Endothelial cell of umbilical vein (primary cell): Measurements from ENCODE around the gene JCHAIN. TPM values are rescaled to one million over a fixed set of nuclear protein-coding genes. Genes with fewer than 3 reads are reported as not detected.

Experiments
- BruUV-seq: library from RNA; stranded (reverse); fragments of 400-500 nt; replicated peaks from 2 replicates; lab custom pipeline; 2021; lab: Mats Ljungman, UMichigan
- CTCF ChIA-PET: fragments of 300-600, 350-600 bp; sonication (Branson Sonifier 250); formaldehyde crosslinking; loops from one replicate; lab custom pipeline; 2021; ENCODE audit warnings: antibody characterized with exemption, inconsistent platforms; lab: Charles Lee
- POLR2A ChIA-PET: fragments of 300-600, 350-600 bp; sonication (Branson Sonifier 250); formaldehyde crosslinking; loops from one replicate; lab custom pipeline; 2021; ENCODE audit warnings: antibody characterized with exemption, inconsistent platforms; lab: Charles Lee
- DNase-seq: peaks from one replicate; pipeline ENCODE4 v3.0.0-alpha.2; 2011; ENCODE audit warnings: low read depth, low spot score
- FAIRE-seq: peaks from 2 replicates; lab custom pipeline; 2011; peaks lifted over from hg19 to GRCh38; lab: Jason Lieb, UNC
- H2AFZ ChIP-seq: 2 replicates; pipeline ENCODE4 v1.6.0; 2012; ENCODE audit warnings: low read depth, low read length, control low read depth, inconsistent platforms
- H3K27ac ChIP-seq: 2 replicates; pipeline ENCODE4 v1.5.1; 2011; ENCODE audit warnings: low read depth, mild to moderate bottlenecking, control low read depth, low read length, moderate library complexity; ENCODE audit not compliant: insufficient read depth
- H3K27me3 ChIP-seq, 2 experiments: 2 replicates each; pipeline versions ENCODE4 v1.6.0 to v1.6.1; 2011; ENCODE audit warnings: low read length in 2 of 2, mixed read lengths in 1 of 2; ENCODE audit not compliant: control insufficient read depth in 2 of 2, insufficient read depth in 2 of 2
- H3K36me3 ChIP-seq, 2 experiments: 2 replicates in 1 of 2; 3 replicates in 1 of 2; pipeline ENCODE4 v1.5.1; 2011; ENCODE audit warnings: low read length in 2 of 2, mild to moderate bottlenecking in 1 of 2, moderate library complexity in 1 of 2; ENCODE audit not compliant: control insufficient read depth in 2 of 2, insufficient read depth in 2 of 2; ENCODE audit errors: extremely low read depth in 1 of 2
- H3K4me1 ChIP-seq: 3 replicates; pipeline ENCODE4 v1.5.1; 2011; ENCODE audit warnings: mild to moderate bottlenecking, low read length; ENCODE audit not compliant: control insufficient read depth, insufficient read depth; ENCODE audit errors: extremely low read depth
- H3K4me2 ChIP-seq: 2 replicates; pipeline ENCODE4 v1.6.1; 2011; ENCODE audit warnings: low read length, control low read depth, mixed read lengths; ENCODE audit not compliant: insufficient read depth
- H3K4me3 ChIP-seq, 3 experiments: fragments of 200-600 bp in 1 of 3; sonication (generic), shearing (Covaris generic) in 1 of 3; replicated peaks in 1 of 3; 2 replicates each; pipeline ENCODE4 v1.5.1; 2011 to 2016; ENCODE audit warnings: control low read depth in 3 of 3, low read length in 3 of 3, mild to moderate bottlenecking in 2 of 3, inconsistent platforms in 1 of 3, low read depth in 1 of 3, moderate library complexity in 1 of 3; ENCODE audit not compliant: insufficient read depth in 1 of 3
- H3K79me2 ChIP-seq: 2 replicates; pipeline ENCODE4 v1.6.0; 2012; ENCODE audit warnings: low read length, inconsistent platforms; ENCODE audit not compliant: control insufficient read depth, insufficient read depth
- H3K9ac ChIP-seq: replicated peaks from 2 replicates; pipeline ENCODE3; 2011; ENCODE audit warnings: low read length, control low read depth; ENCODE audit not compliant: insufficient read depth; ENCODE audit errors: extremely low read depth
- H3K9me1 ChIP-seq: replicated peaks from 3 replicates; pipeline ENCODE4 v1.6.0; 2011; ENCODE audit warnings: mild to moderate bottlenecking, low read length; ENCODE audit not compliant: control insufficient read depth, insufficient read depth; ENCODE audit errors: extremely low read depth
- H3K9me3 ChIP-seq: replicated peaks from 2 replicates; pipeline ENCODE4 v1.5.1; 2012; ENCODE audit warnings: low read length, inconsistent platforms; ENCODE audit not compliant: control insufficient read depth, insufficient read depth
- H4K20me1 ChIP-seq: replicated peaks from 2 replicates; pipeline ENCODE3; 2011; ENCODE audit warnings: mild to moderate bottlenecking, low read length; ENCODE audit not compliant: control insufficient read depth, insufficient read depth; ENCODE audit errors: extremely low read depth
- EZH2 ChIP-seq: IDR thresholded peaks from 2 replicates; pipeline ENCODE4 v1.6.1; 2012; ENCODE audit warnings: borderline replicate concordance, low read depth, mild to moderate bottlenecking, moderate library complexity, low read length, inconsistent platforms; ENCODE audit not compliant: severe bottlenecking
- FOS ChIP-seq: IDR thresholded peaks from 2 replicates; pipeline ENCODE4 v1.6.1; 2011; ENCODE audit warnings: mild to moderate bottlenecking, low read length, moderate library complexity, borderline replicate concordance; ENCODE audit not compliant: insufficient read depth
- GATA2 ChIP-seq: IDR thresholded peaks from 2 replicates; pipeline ENCODE4 v1.7.0; 2011; ENCODE audit warnings: low read depth, mild to moderate bottlenecking, moderate library complexity, mixed read lengths, low read length; ENCODE audit not compliant: insufficient read length, insufficient read depth
- JUN ChIP-seq: IDR thresholded peaks from 2 replicates; pipeline ENCODE4 v1.6.1; 2011; ENCODE audit warnings: borderline replicate concordance, low read depth; ENCODE audit not compliant: insufficient read length, insufficient read depth
- MAX ChIP-seq: IDR thresholded peaks from 2 replicates; pipeline ENCODE4 v1.6.1; 2011; ENCODE audit not compliant: insufficient read depth, insufficient read length
- MYC ChIP-seq: IDR thresholded peaks from one replicate; pipeline ENCODE4 v1.6.1; 2011; ENCODE audit warnings: mild to moderate bottlenecking, low read depth, low read length
- POLR2A ChIP-seq: IDR thresholded peaks from 2 replicates; pipeline ENCODE4 v1.6.1; 2012; ENCODE audit warnings: low read depth, mild to moderate bottlenecking, control low read depth, low read length
- POLR2AphosphoS5 ChIP-seq: IDR thresholded peaks from 2 replicates; pipeline ENCODE4 v1.6.1; 2012; ENCODE audit warnings: low read depth, mild to moderate bottlenecking, control low read depth, low read length, moderate library complexity; ENCODE audit not compliant: insufficient read depth
- dilution Hi-C: fragments of 300-500 bp; cut with MboI; formaldehyde crosslinking; loops from one replicate; pipeline ENCODE4 v1.15.0; 2019; ENCODE audit warnings: low sequenced_read_pairs; ENCODE audit not compliant: extremely low pct_ligation_motif_present
- intact Hi-C: fragments of 100-400 bp; cut with micrococcal nuclease; formaldehyde crosslinking; loops from one replicate; pipeline ENCODE4 v1.10.0; 2022
- polyA plus RNA-seq, 4 experiments: library from polyadenylated mRNA; depleted of rRNA in 3 of 4; stranded (reverse) in 3 of 4; unstranded in 1 of 4; fragments of >200 nt; gene quantifications; 2 replicates each; pipeline versions ENCODE4 v1.2.1 to v1.2.3, GENCODE V29; 2011 to 2012; ENCODE audit warnings: missing spikeins in 1 of 4
- total RNA-seq: library from RNA; stranded (reverse); gene quantifications from 2 replicates; pipeline ENCODE4 v1.2.3, GENCODE V29; 2021
- TF ChIP-seq, protein P1 (sequence below), 2 donors: IDR thresholded peaks; 1 replicate in 1 of 2; 2 replicates in 1 of 2; pipeline ENCODE4 v1.5.1; 2011; ENCODE audit warnings: low read length in 2 of 2, mild to moderate bottlenecking in 2 of 2, moderate library complexity in 2 of 2, control low read depth in 1 of 2, inconsistent platforms in 1 of 2, low read depth in 1 of 2; ENCODE audit not compliant: insufficient read depth in 1 of 2; ENCODE audit errors: extremely low read depth in 1 of 2

Gene JCHAIN
- total and polyA plus RNA-seq, 2 donors (not counting 3 experiments of a cell fraction or from before 2014, with no cell fraction given) = not detected

GRCh38 chr4:70701271-70701670, 35.0 kb upstream of the JCHAIN start:
- CTCF ChIA-PET = interaction anchor here (0.8 kb wide), 1 partner anchor 14 kb away, joined by 4 read pairs; no protein-coding TSS in a partner anchor
- no TSS peak for BruUV-seq
- no peak for FAIRE-seq

DNA sequence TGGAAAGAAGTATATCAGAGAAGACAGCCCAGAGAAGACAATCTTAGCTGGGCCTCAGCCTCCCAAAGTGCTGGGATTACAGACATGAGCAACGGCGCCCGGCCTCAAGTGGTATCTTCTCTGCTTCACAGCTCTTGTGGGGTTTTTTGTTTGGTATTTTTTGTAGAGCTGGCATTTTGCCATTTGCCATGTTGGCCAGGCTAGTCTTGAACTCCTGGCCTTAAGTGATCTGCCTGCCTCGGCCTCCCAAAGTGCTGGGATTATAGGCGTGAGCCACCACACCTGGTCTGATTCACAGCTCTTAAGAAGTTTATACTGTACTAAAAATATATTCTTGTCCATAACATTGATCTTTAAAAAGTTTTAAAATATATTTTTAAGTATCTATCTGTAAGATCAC, 34.4 kb upstream of the JCHAIN start:
- POLR2A ChIA-PET = no interaction called here
- no TSS peak for BruUV-seq
- intact Hi-C loops = no loop called here

More at GRCh38 chr4:70701271-70701670, 35.0 kb upstream of the JCHAIN start:
- H3K9me1 ChIP-seq = peaks cover under 1% of the 10 kb centered on the region
- H2AFZ ChIP-seq = no peak overlapping the region
- dilution Hi-C loops = no loop called here
- no peak for DNase-seq
- no peak overlapping the region for H3K27ac ChIP-seq
- no peaks in the 10 kb centered on the region for H3K27me3 ChIP-seq
- peaks cover 14% of the 10 kb centered on the region for H3K4me1 ChIP-seq
- no peak for TF ChIP-seq FOS
- TF ChIP-seq, protein P1, sequence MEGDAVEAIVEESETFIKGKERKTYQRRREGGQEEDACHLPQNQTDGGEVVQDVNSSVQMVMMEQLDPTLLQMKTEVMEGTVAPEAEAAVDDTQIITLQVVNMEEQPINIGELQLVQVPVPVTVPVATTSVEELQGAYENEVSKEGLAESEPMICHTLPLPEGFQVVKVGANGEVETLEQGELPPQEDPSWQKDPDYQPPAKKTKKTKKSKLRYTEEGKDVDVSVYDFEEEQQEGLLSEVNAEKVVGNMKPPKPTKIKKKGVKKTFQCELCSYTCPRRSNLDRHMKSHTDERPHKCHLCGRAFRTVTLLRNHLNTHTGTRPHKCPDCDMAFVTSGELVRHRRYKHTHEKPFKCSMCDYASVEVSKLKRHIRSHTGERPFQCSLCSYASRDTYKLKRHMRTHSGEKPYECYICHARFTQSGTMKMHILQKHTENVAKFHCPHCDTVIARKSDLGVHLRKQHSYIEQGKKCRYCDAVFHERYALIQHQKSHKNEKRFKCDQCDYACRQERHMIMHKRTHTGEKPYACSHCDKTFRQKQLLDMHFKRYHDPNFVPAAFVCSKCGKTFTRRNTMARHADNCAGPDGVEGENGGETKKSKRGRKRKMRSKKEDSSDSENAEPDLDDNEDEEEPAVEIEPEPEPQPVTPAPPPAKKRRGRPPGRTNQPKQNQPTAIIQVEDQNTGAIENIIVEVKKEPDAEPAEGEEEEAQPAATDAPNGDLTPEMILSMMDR (IDR thresholded peaks at IDR 0.05; ENCODE audit: extremely low read depth in 1 of 2, insufficient read depth in 1 of 2, low read depth in 1 of 2, low read length in 2 of 2) = no peak
- no peak for TF ChIP-seq POLR2AphosphoS5
- TF ChIP-seq MYC = no peak
- TF ChIP-seq JUN = no peak
- no peak for TF ChIP-seq POLR2A
- TF ChIP-seq EZH2 = no peak
- no peak overlapping the region for H3K4me3 ChIP-seq
- peaks cover 7% of the 10 kb centered on the region for H3K79me2 ChIP-seq
- POLR2A ChIA-PET = no interaction called here
- intact Hi-C loops = no loop called here
- H3K9me3 ChIP-seq = no peaks in the 10 kb centered on the region
- no peak overlapping the region for H3K4me2 ChIP-seq
- H4K20me1 ChIP-seq = no peaks in the 10 kb centered on the region
- H3K36me3 ChIP-seq = no peaks in the 10 kb centered on the region
- no peak overlapping the region for H3K9ac ChIP-seq

More for the DNA sequence above, 34.4 kb upstream of the JCHAIN start:
- Histone ChIP-seq H2AFZ (no peak overlapping the region), H3K9me3 (no peaks in the 10 kb centered on the region), H4K20me1 (no peaks in the 10 kb centered on the region), H3K27me3 (no peaks in the 10 kb centered on the region), H3K27ac (no peak overlapping the region), H3K79me2 (peaks cover 1% of the 10 kb centered on the region), H3K4me1 (peaks cover 9% of the 10 kb centered on the region), H3K4me3 (no peak overlapping the region), H3K4me2 (no peak overlapping the region), H3K36me3 (no peaks in the 10 kb centered on the region), H3K9ac (no peak overlapping the region), H3K9me1 (no peaks in the 10 kb centered on the region)
- DNase-seq (no peak), FAIRE-seq (no peak)
- CTCF ChIA-PET = no interaction called here
- TF ChIP-seq JUN = no peak
- TF ChIP-seq GATA2 = no peak
- no peak for TF ChIP-seq MYC
- no peak for TF ChIP-seq FOS
- no peak for TF ChIP-seq POLR2A
- TF ChIP-seq MAX = no peak
- no peak for TF ChIP-seq POLR2AphosphoS5
- TF ChIP-seq EZH2 = no peak
- TF ChIP-seq, protein P1 (IDR thresholded peaks at IDR 0.05; ENCODE audit: extremely low read depth in 1 of 2, insufficient read depth in 1 of 2, low read depth in 1 of 2, low read length in 2 of 2) = no peak
- dilution Hi-C loops = no loop called here
